HCT116 (cell line): ENCODE results near the gene PIKFYVE. TPM values are rescaled to one million over a fixed set of nuclear protein-coding genes. Genes with fewer than 3 reads are reported as not detected.

ENCODE experiments used
- ATAC-seq: fragments of 200-7000 bp; cut with Tn5 transposase; 2 replicates; pipeline ENCODE4 v1.9.1; 2020; ENCODE audit warnings: mild to moderate bottlenecking, moderate library complexity
- BruUV-seq: library from RNA; stranded (reverse); fragments of 400-500 nt; replicated peaks from 2 replicates; lab custom pipeline; 2021; lab: Mats Ljungman, UMichigan
- CTCF ChIA-PET: fragments of 300-600 bp; sonication (Branson Sonifier 250); formaldehyde crosslinking; loops from one replicate; lab custom pipeline; 2021; ENCODE audit warnings: antibody characterized with exemption; lab: Charles Lee
- POLR2A ChIA-PET: fragments of 300-600, 350-600 bp; sonication (Branson Sonifier 250); formaldehyde crosslinking; loops from one replicate; lab custom pipeline; 2021; ENCODE audit warnings: antibody characterized with exemption; lab: Charles Lee
- RAD21 ChIA-PET, 2 experiments: fragments of 300-600 bp; sonication (Branson Sonifier 250); formaldehyde crosslinking; loops; one replicate each; lab custom pipeline; 2023; ENCODE audit warnings: low total read pairs in 2 of 2; ENCODE audit not compliant: uncharacterized antibody in 2 of 2, unreplicated experiment in 2 of 2, low non-redundant PET in 1 of 2; lab: Charles Lee
- DNase-seq: peaks from one replicate; pipeline ENCODE4 v3.0.0-alpha.2; 2010; ENCODE audit warnings: low read depth, low spot score
- H2AFZ ChIP-seq: fragments of 200-600 bp; shearing (Covaris generic), sonication (generic); 2 replicates; pipeline ENCODE4 v1.6.1; 2017; ENCODE audit warnings: low read depth, mixed run types, mixed read lengths, antibody characterized with exemption, low read length; ENCODE audit not compliant: poor library complexity, severe bottlenecking
- H3K27ac ChIP-seq: 2 replicates; pipeline ENCODE4 v1.5.1; 2012; ENCODE audit warnings: low read depth, low read length
- H3K27me3 ChIP-seq: fragments of 200-600 bp; sonication (generic); 2 replicates; pipeline ENCODE4 v1.6.1; 2016; ENCODE audit warnings: mixed run types, low read length, mixed read lengths; ENCODE audit not compliant: insufficient read depth
- H3K36me3 ChIP-seq, 2 experiments: fragments of 200-500 bp in 1 of 2; fragments of 200-600 bp in 1 of 2; sonication (Bioruptor generic) in 1 of 2; sonication (generic) in 1 of 2; 2 replicates each; pipeline versions ENCODE4 v1.5.1 to v1.6.1; 2014 to 2016; ENCODE audit warnings: low read length in 2 of 2, inconsistent platforms in 1 of 2, mixed read lengths in 1 of 2, mixed run types in 1 of 2; ENCODE audit not compliant: insufficient read depth in 2 of 2, control insufficient read depth in 1 of 2
- H3K4me1 ChIP-seq, 2 experiments: fragments of 200-600 bp in 1 of 2; sonication (generic) in 1 of 2; 2 replicates each; pipeline versions ENCODE4 v1.5.1 to v1.6.1; 2012 to 2017; ENCODE audit warnings: low read length in 2 of 2, inconsistent platforms in 1 of 2, mild to moderate bottlenecking in 1 of 2, mixed read lengths in 1 of 2, mixed run types in 1 of 2, moderate library complexity in 1 of 2; ENCODE audit not compliant: insufficient read depth in 2 of 2, control insufficient read depth in 1 of 2
- H3K4me2 ChIP-seq: fragments of 200-600 bp; sonication (generic); 2 replicates; pipeline ENCODE4 v1.6.1; 2017; ENCODE audit warnings: mixed run types, low read length, mixed read lengths
- H3K4me3 ChIP-seq, 2 experiments: fragments of 200-600 bp in 1 of 2; sonication (generic) in 1 of 2; replicated peaks in 1 of 2; 2 replicates each; pipeline ENCODE4 v1.5.1; 2011 to 2016; ENCODE audit warnings: low read length in 2 of 2, control low read depth in 1 of 2, low read depth in 1 of 2, mild to moderate bottlenecking in 1 of 2, mixed read lengths in 1 of 2, mixed run types in 1 of 2
- H3K79me2 ChIP-seq: fragments of 200-600 bp; sonication (generic); 2 replicates; pipeline ENCODE4 v1.6.1; 2017; ENCODE audit warnings: mild to moderate bottlenecking, mixed run types, low read length, moderate library complexity, mixed read lengths; ENCODE audit not compliant: insufficient read depth
- H3K9ac ChIP-seq: fragments of 200-600 bp; sonication (generic); 2 replicates; pipeline ENCODE4 v1.6.1; 2016; ENCODE audit warnings: low read length, mixed read lengths
- H3K9me2 ChIP-seq: fragments of 200-600 bp; sonication (generic), shearing (Covaris generic); 2 replicates; pipeline ENCODE4 v1.6.1; 2017; ENCODE audit warnings: mixed run types, mild to moderate bottlenecking, moderate library complexity; ENCODE audit not compliant: insufficient read depth
- H3K9me3 ChIP-seq, 2 experiments: fragments of 200-500 bp in 1 of 2; fragments of 200-600 bp in 1 of 2; sonication (Bioruptor generic) in 1 of 2; sonication (generic) in 1 of 2; 2 replicates each; pipeline ENCODE4 v1.6.1; 2014 to 2017; ENCODE audit warnings: low read length in 2 of 2, mixed read lengths in 2 of 2, inconsistent platforms in 1 of 2, low read depth in 1 of 2, mild to moderate bottlenecking in 1 of 2, mixed run types in 1 of 2, moderate library complexity in 1 of 2; ENCODE audit not compliant: control insufficient read depth in 1 of 2, insufficient read depth in 1 of 2
- H4K20me1 ChIP-seq: fragments of 200-600 bp; sonication (generic), shearing (Covaris generic); 2 replicates; pipeline ENCODE4 v1.6.1; 2017; ENCODE audit warnings: mixed run types, mild to moderate bottlenecking, moderate library complexity; ENCODE audit not compliant: insufficient read depth
- CBX3 ChIP-seq: IDR thresholded peaks from 2 replicates; pipeline ENCODE4 v1.6.1; 2012; ENCODE audit warnings: low read depth
- EGR1 ChIP-seq: IDR thresholded peaks from 2 replicates; pipeline ENCODE4 v1.6.1; 2012; ENCODE audit warnings: low read depth
- ELF1 ChIP-seq: IDR thresholded peaks from 2 replicates; pipeline ENCODE4 v1.6.1; 2012; ENCODE audit warnings: low read depth, borderline replicate concordance
- EZH2 ChIP-seq: fragments of 200-600 bp; sonication (generic); IDR thresholded peaks from 2 replicates; pipeline ENCODE4 v1.6.1; 2017; ENCODE audit warnings: antibody characterized with exemption, mixed run types
- EZH2phosphoT487 ChIP-seq: fragments of 200-600 bp; IDR thresholded peaks from 2 replicates; pipeline ENCODE4 v1.6.1; 2018; ENCODE audit warnings: antibody characterized with exemption, borderline replicate concordance
- JUND ChIP-seq: IDR thresholded peaks from 2 replicates; pipeline ENCODE4 v1.6.1; 2012
- MAX ChIP-seq: IDR thresholded peaks from 2 replicates; pipeline ENCODE4 v1.6.1; 2012
- POLR2A ChIP-seq: IDR thresholded peaks from 2 replicates; pipeline ENCODE4 v1.7.0; 2011; ENCODE audit warnings: borderline replicate concordance; ENCODE audit not compliant: insufficient read depth, insufficient read length; ENCODE audit errors: extremely low read depth
- POLR2AphosphoS5 ChIP-seq: IDR thresholded peaks from 2 replicates; pipeline ENCODE4 v1.6.1; 2011; ENCODE audit warnings: mild to moderate bottlenecking, low read depth, low read length, moderate library complexity
- RAD21 ChIP-seq: IDR thresholded peaks from 2 replicates; pipeline ENCODE4 v1.6.1; 2012; ENCODE audit warnings: low read depth, mild to moderate bottlenecking
- REST ChIP-seq: IDR thresholded peaks from 2 replicates; pipeline ENCODE4 v1.6.1; 2012; ENCODE audit warnings: low read depth
- SIN3A ChIP-seq: IDR thresholded peaks from 2 replicates; pipeline ENCODE4 v1.6.1; 2012; ENCODE audit warnings: low read depth
- SP1 ChIP-seq: IDR thresholded peaks from 2 replicates; pipeline ENCODE4 v1.6.1; 2012; ENCODE audit warnings: low read depth
- TCF7L2 ChIP-seq: IDR thresholded peaks from 2 replicates; pipeline ENCODE4 v1.7.0; 2011; ENCODE audit warnings: borderline replicate concordance, inconsistent platforms; ENCODE audit not compliant: insufficient read depth, insufficient read length; ENCODE audit errors: extremely low read depth
- ZBTB33 ChIP-seq: IDR thresholded peaks from 2 replicates; pipeline ENCODE4 v1.6.1; 2011; ENCODE audit warnings: mild to moderate bottlenecking, low read length, moderate library complexity; ENCODE audit not compliant: insufficient replicate concordance; ENCODE audit errors: extremely low read depth
- ZFX ChIP-seq: fragments of 450-650 bp; IDR thresholded peaks from 2 replicates; pipeline ENCODE4 v1.6.1; 2017
- ZNF274 ChIP-seq: fragments of 200-500 bp; sonication (Bioruptor generic); IDR thresholded peaks from 2 replicates; pipeline ENCODE4 v1.6.1; 2014; ENCODE audit warnings: mild to moderate bottlenecking, low read depth, low read length, inconsistent platforms
- intact Hi-C: fragments of 100-400 bp; cut with micrococcal nuclease; formaldehyde crosslinking; loops from 2 replicates; pipeline ENCODE4 v1.10.0; 2022
- total RNA-seq: library from RNA; stranded (reverse); gene quantifications from one replicate; pipeline ENCODE4 v1.2.1, GENCODE V29; 2021; ENCODE audit not compliant: unreplicated experiment

The PIKFYVE gene
- total RNA-seq, 1 experiment from 2014 or later = 21.8 TPM

GRCh38 chr2:208296610-208297009 lies 30.6 kb downstream of the PIKFYVE start:
- intact Hi-C loops = no loop called here
- H3K9me3 ChIP-seq = no peaks in the 10 kb centered on the region
- no TSS peak for BruUV-seq
- no peaks in the 10 kb centered on the region for H3K9me2 ChIP-seq
- H2AFZ ChIP-seq = no peak overlapping the region
- DNase-seq = no peak
- POLR2A ChIA-PET = no interaction called here
- CTCF ChIA-PET = no interaction called here
- H3K4me3 ChIP-seq = no peak overlapping the region
- no peaks in the 10 kb centered on the region for H3K27me3 ChIP-seq
- no peak overlapping the region for H3K4me2 ChIP-seq
- RAD21 ChIA-PET = no interaction called here
- TF ChIP-seq CBX3 = no peak
- no peak for TF ChIP-seq EZH2phosphoT487
- TF ChIP-seq POLR2AphosphoS5 = no peak
- no peak for TF ChIP-seq ZNF274
- TF ChIP-seq ELF1 = no peak
- TF ChIP-seq TCF7L2 = no peak
- TF ChIP-seq, all 23 proteins: peak for 0
- H3K27ac ChIP-seq = no peak overlapping the region
- no peaks in the 10 kb centered on the region for H4K20me1 ChIP-seq
- peaks cover 0 to 9% of the 10 kb centered on the region in 2 experiments; a peak in 1 of 4 replicates for H3K36me3 ChIP-seq
- no peaks in the 10 kb centered on the region for H3K4me1 ChIP-seq
- H3K9ac ChIP-seq = no peak overlapping the region
- peaks cover 6% of the 10 kb centered on the region; the same call in 1 of the 2 replicates for H3K79me2 ChIP-seq
- no peak for ATAC-seq

- Histone ChIP-seq H3K27ac (no peak overlapping the region), H3K4me3 (no peak overlapping the region), H4K20me1 (no peaks in the 10 kb centered on the region), H3K9me3 (no peaks in the 10 kb centered on the region), H3K9ac (no peak overlapping the region), H3K36me3 (peaks cover 0 to 11% of the 10 kb centered on the region in 2 experiments; a peak in 1 of 4 replicates), H3K4me2 (no peak overlapping the region), H3K4me1 (no peaks in the 10 kb centered on the region), H3K79me2 (no peaks in the 10 kb centered on the region), H3K9me2 (no peaks in the 10 kb centered on the region), H3K27me3 (no peaks in the 10 kb centered on the region), H2AFZ (no peak overlapping the region)
- RAD21 ChIA-PET = no interaction called here
- CTCF ChIA-PET = interaction anchor here (1.1 kb wide), 1 partner anchor 76 kb away, joined by 3 read pairs; no protein-coding TSS in a partner anchor
- POLR2A ChIA-PET = no interaction called here
- BruUV-seq = no TSS peak
- no peak for ATAC-seq
- no peak for DNase-seq
- intact Hi-C loops = no loop called here
- TF ChIP-seq EZH2 (no peak), JUND (no peak), REST (no peak), POLR2A (no peak), ELF1 (no peak), ZBTB33 (no peak), EGR1 (no peak), SIN3A (no peak), TCF7L2 (no peak), SP1 (no peak), MAX (no peak), ZFX (no peak), RAD21 (no peak)
Measured at GRCh38 chr2:208297961-208298360, 31.9 kb downstream of the PIKFYVE start.
